ENCODE results near the gene ZNF678. TPM values are rescaled to one million over a fixed set of nuclear protein-coding genes. Genes with fewer than 3 reads are reported as not detected.

ZNF678 gene
- total and polyA plus RNA-seq, 7 donors = 1.2 to 15.3 (median 5.3) TPM

DNA sequence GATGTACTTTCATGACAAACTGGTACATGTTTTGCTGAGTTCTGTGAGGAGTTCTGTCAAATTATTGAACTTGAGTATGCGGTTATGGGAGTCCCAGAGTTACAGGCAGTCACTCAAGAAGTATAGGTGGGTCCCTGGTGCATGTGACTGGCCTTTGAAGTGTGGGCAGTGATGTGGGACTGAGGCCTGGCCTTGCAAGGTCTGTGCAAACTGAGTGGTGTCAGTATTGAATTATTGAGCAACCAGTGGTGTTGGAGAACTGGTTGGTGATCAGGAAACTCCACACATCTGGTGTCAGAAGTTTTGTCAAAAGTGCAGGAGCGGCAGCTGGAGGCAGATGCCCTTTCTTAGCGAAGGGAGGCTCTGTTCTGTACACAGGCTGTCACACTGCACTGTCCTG, 5.2 kb downstream of the ZNF678 start:
- WGBS, 2 donors = 95 to 97% methylated on average over 3 of the region's 3 CpGs
- no peak overlapping the region for H3K4me3 ChIP-seq
- H3K4me1 ChIP-seq = peaks cover 0 to 9% (median 4%) of the 10 kb centered on the region in 4 donors
- H3K27me3 ChIP-seq = no peaks in the 10 kb centered on the region
- no peaks in the 10 kb centered on the region for H3K9me3 ChIP-seq
- H3K27ac ChIP-seq = no peak overlapping the region
- TF ChIP-seq EP300 (IDR thresholded peaks at IDR 0.05) (no peak), POLR2A (IDR thresholded peaks at IDR 0.05) (no peak), POLR2AphosphoS5 (IDR thresholded peaks at IDR 0.05) (no peak)
- TF ChIP-seq, protein P1, sequence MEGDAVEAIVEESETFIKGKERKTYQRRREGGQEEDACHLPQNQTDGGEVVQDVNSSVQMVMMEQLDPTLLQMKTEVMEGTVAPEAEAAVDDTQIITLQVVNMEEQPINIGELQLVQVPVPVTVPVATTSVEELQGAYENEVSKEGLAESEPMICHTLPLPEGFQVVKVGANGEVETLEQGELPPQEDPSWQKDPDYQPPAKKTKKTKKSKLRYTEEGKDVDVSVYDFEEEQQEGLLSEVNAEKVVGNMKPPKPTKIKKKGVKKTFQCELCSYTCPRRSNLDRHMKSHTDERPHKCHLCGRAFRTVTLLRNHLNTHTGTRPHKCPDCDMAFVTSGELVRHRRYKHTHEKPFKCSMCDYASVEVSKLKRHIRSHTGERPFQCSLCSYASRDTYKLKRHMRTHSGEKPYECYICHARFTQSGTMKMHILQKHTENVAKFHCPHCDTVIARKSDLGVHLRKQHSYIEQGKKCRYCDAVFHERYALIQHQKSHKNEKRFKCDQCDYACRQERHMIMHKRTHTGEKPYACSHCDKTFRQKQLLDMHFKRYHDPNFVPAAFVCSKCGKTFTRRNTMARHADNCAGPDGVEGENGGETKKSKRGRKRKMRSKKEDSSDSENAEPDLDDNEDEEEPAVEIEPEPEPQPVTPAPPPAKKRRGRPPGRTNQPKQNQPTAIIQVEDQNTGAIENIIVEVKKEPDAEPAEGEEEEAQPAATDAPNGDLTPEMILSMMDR (IDR thresholded peaks at IDR 0.05) = no peak
- H3K36me3 ChIP-seq = no peaks in the 10 kb centered on the region
- intact Hi-C loops (cut with DNase I) = loop anchor here (10.0 kb wide), 1 partner anchor 316 kb away; no protein-coding TSS in a partner anchor
- DNase-seq = no peak

DNA sequence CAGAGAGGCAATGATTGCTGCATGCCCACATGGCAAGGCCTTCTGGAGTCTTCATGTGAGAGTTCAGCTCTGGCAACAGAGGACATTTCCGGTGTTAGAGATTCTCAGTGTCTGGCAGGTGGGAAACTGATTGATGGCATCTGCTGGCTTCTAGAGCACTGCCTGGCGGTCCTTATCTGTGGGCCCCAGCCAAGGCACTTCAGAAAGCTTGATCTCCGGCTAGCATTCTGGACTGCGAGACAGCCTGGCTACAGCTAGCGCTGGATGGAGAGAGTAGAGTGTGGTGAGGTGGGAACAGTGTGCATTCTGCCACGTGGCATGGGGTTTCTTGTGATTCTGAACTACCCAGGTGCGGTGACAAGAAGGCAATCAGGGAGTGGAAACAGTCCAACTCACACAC, 9.4 kb downstream of the ZNF678 start:
- 92 to 93% methylated on average over 7 of the region's 7 CpGs for WGBS, 2 donors
- Histone ChIP-seq H3K4me1 (no peaks in the 10 kb centered on the region), H3K27ac (no peak overlapping the region), H3K9me3 (peaks cover 0 to 5% (median 0%) of the 10 kb centered on the region in 4 donors), H3K36me3 (no peaks in the 10 kb centered on the region), H3K4me3 (no peak overlapping the region), H3K27me3 (no peaks in the 10 kb centered on the region)
- no peak for TF ChIP-seq POLR2AphosphoS5 (IDR thresholded peaks at IDR 0.05)
- TF ChIP-seq POLR2A (IDR thresholded peaks at IDR 0.05) = no peak
- no peak for TF ChIP-seq EP300 (IDR thresholded peaks at IDR 0.05)
- TF ChIP-seq, protein P1 (IDR thresholded peaks at IDR 0.05) = no peak
- intact Hi-C loops (cut with DNase I) = no loop called here
- no peak for DNase-seq

DNA sequence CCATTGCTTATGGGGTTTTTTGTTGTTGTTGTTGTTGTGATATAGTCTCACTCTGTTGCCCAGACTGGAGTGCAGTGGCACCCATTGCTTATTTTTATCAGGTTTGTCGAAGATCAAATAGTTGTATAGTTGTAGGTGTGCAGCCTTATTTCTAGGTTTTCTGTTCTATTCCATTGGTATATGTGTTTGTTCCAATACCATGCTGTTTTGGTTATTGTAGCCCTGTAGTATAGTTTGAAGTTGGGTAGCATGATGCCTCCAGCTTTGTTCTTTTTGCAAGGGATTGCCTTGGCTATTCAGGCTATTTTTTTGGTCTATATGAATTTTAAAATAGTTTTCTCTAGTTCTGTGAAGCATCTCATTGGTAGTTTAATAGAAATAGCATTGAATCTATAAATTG, 11.6 kb downstream of the ZNF678 start:
- no peak for DNase-seq
- 99 to 100% methylated on average over 1 of the region's 1 CpG for WGBS, 2 donors
- peaks cover 0 to 5% (median 0%) of the 10 kb centered on the region in 4 donors for H3K9me3 ChIP-seq
- no peaks in the 10 kb centered on the region for H3K36me3 ChIP-seq
- no peak overlapping the region for H3K4me3 ChIP-seq
- intact Hi-C loops (cut with DNase I) = no loop called here
- no peaks in the 10 kb centered on the region for H3K4me1 ChIP-seq
- H3K27ac ChIP-seq = no peak overlapping the region
- TF ChIP-seq POLR2A (IDR thresholded peaks at IDR 0.05) = no peak
- no peaks in the 10 kb centered on the region for H3K27me3 ChIP-seq

DNA sequence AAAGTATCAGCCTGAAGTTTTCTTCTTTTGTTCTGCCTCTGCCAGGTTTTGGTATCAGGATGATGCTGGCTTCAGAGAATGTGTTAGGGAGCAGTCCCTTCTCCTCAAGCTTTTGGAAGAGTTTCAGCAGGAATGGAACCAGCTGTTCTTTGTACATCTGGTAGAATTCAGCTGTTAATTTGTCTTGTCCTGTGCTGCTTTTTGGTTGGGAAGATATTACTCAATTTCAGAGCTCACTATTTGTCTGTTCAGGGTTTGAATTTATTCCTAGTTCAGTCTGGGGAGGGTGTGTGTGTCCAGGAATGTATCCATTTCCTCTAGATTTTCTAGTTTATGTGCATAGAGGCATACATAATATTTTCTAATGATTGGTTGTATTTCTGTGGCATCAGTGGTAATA, 12.8 kb downstream of the ZNF678 start:
- intact Hi-C loops (cut with DNase I) = no loop called here
- Histone ChIP-seq H3K27me3 (no peaks in the 10 kb centered on the region), H3K36me3 (no peaks in the 10 kb centered on the region), H3K9me3 (peaks cover 0 to 5% (median 0%) of the 10 kb centered on the region in 4 donors), H3K4me1 (no peaks in the 10 kb centered on the region), H3K27ac (no peak overlapping the region), H3K4me3 (no peak overlapping the region)
- TF ChIP-seq POLR2AphosphoS5 (IDR thresholded peaks at IDR 0.05) = peak in 3 of 4 donors; percentile 22 to 72 (median 72)
- TF ChIP-seq EP300 (IDR thresholded peaks at IDR 0.05) = no peak
- no peak for TF ChIP-seq POLR2A (IDR thresholded peaks at IDR 0.05)
- no peak for DNase-seq

DNA sequence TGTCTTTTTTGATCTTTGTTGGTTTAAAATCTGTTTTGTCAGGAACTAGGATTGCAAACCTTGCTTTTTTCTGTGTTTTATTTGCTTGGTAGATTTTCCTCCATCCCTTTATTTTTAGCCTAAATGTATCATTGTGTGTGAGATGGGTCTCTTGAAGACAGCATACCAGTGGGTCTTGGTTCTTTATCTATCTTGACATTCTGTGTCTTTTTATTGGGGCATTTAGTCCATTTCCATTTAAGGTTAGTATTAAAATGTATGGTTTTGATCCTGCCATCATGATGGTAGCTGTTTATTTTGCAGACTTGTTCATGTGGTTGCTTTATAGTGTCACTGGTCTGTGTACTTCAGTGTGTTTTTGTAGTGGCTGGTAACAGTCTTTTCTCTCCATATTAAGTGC, 14.1 kb downstream of the ZNF678 start:
- H3K4me1 ChIP-seq = no peaks in the 10 kb centered on the region
- H3K4me3 ChIP-seq = no peak overlapping the region
- no peak for DNase-seq
- no peak overlapping the region for H3K27ac ChIP-seq
- peaks cover 0 to 5% (median 0%) of the 10 kb centered on the region in 4 donors for H3K9me3 ChIP-seq
- intact Hi-C loops (cut with DNase I) = no loop called here
- H3K36me3 ChIP-seq = no peaks in the 10 kb centered on the region
- TF ChIP-seq, protein P1 (IDR thresholded peaks at IDR 0.05) = no peak
- TF ChIP-seq POLR2AphosphoS5 (IDR thresholded peaks at IDR 0.05) (no peak), POLR2A (IDR thresholded peaks at IDR 0.05) (no peak), EP300 (IDR thresholded peaks at IDR 0.05) (no peak)
- H3K27me3 ChIP-seq = no peaks in the 10 kb centered on the region

DNA sequence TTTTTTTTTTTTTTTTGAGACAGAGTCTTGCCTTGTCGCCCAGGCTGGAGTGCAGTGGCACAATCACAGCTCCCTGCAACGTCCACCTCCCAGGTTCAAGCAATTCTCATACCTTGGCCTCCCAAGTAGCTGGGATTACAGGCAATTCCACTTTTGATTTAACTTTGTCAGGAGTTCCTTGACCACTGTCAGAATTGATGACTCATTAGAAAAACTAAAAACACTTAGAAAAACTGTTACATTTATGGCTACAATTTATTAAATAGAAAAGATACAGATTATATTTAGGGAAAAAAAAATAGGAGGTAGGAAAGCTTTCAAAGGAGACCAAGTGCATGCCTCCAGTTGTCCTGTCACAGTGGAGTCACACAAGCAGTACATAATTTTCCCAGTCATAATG, 20.0 kb downstream of the ZNF678 start:
- Histone ChIP-seq H3K27me3 (no peaks in the 10 kb centered on the region), H3K9me3 (peaks cover 0 to 4% (median 2%) of the 10 kb centered on the region in 4 donors), H3K4me1 (no peaks in the 10 kb centered on the region), H3K36me3 (no peaks in the 10 kb centered on the region), H3K27ac (no peak overlapping the region), H3K4me3 (no peak overlapping the region)
- intact Hi-C loops (cut with DNase I) = no loop called here
- TF ChIP-seq POLR2A (IDR thresholded peaks at IDR 0.05) (no peak), POLR2AphosphoS5 (IDR thresholded peaks at IDR 0.05) (no peak), EP300 (IDR thresholded peaks at IDR 0.05) (no peak)
- TF ChIP-seq, protein P1 (IDR thresholded peaks at IDR 0.05) = no peak
- WGBS, 2 donors = 97 to 98% methylated on average over 2 of the region's 2 CpGs
- DNase-seq = no peak

Measured in sigmoid colon (tissue), 7 donors.